ENCODE data around the gene CEBPG. TPM values are rescaled to one million over a fixed set of nuclear protein-coding genes. Genes with fewer than 3 reads are reported as not detected.

CEBPG gene
- total RNA-seq, 1 donor from 2014 or later, result 15.5 TPM

- no peak for DNase-seq (ENCODE audit: low spot score)
Measured at GRCh38 chr19:33403973-33404304, 30.4 kb downstream of the CEBPG start.

GRCh38 chr19:33404506-33405253, 31.2 kb downstream of the CEBPG start:
- DNase-seq (ENCODE audit: low spot score) (peak; percentile 45), ATAC-seq (no peak)

More at GRCh38 chr19:33403973-33404304, 30.4 kb downstream of the CEBPG start:
- ATAC-seq, result no peak

GRCh38 chr19:33405254-33405552, 31.7 kb downstream of the CEBPG start:
- ATAC-seq (no peak), DNase-seq (ENCODE audit: low spot score) (no peak)

- ATAC-seq (peak; percentile 55), DNase-seq (ENCODE audit: low spot score) (peak; percentile 92)
Measured at GRCh38 chr19:33405553-33406461, 32.3 kb downstream of the CEBPG start.

GRCh38 chr19:33406521-33407139, 33.1 kb downstream of the CEBPG start:
- ATAC-seq (peak; percentile 49), DNase-seq (ENCODE audit: low spot score) (peak; percentile 88)

GRCh38 chr19:33407140-33407551, 33.6 kb downstream of the CEBPG start:
- ATAC-seq (no peak), DNase-seq (ENCODE audit: low spot score) (no peak)

GRCh38 chr19:33407716-33408115, 34.2 kb downstream of the CEBPG start:
- ATAC-seq (no peak), DNase-seq (ENCODE audit: low spot score) (no peak)

- ATAC-seq (no peak), DNase-seq (ENCODE audit: low spot score) (no peak)
Measured at GRCh38 chr19:33408116-33408515, 34.6 kb downstream of the CEBPG start.

- DNase-seq (ENCODE audit: low spot score) (no peak), ATAC-seq (no peak)
Measured at GRCh38 chr19:33408538-33409434, 35.3 kb downstream of the CEBPG start.

GRCh38 chr19:33409906-33410685, 36.6 kb downstream of the CEBPG start:
- ATAC-seq (no peak), DNase-seq (ENCODE audit: low spot score) (no peak)

- ATAC-seq, result peak; percentile 55
- DNase-seq (ENCODE audit: low spot score), result peak; percentile 83
Measured at GRCh38 chr19:33410915-33411401, 37.4 kb downstream of the CEBPG start.

- ATAC-seq (peak; percentile 6), DNase-seq (ENCODE audit: low spot score) (no peak)
Measured at GRCh38 chr19:33411621-33412180, 38.2 kb downstream of the CEBPG start.

- no peak for ATAC-seq
Measured at GRCh38 chr19:33412601-33413425, 39.3 kb downstream of the CEBPG start.

GRCh38 chr19:33413426-33413725, 39.9 kb downstream of the CEBPG start:
- ATAC-seq (no peak), DNase-seq (ENCODE audit: low spot score) (no peak)

More at GRCh38 chr19:33412601-33413425, 39.3 kb downstream of the CEBPG start:
- DNase-seq (ENCODE audit: low spot score), result no peak

GRCh38 chr19:33413868-33414666, 40.6 kb downstream of the CEBPG start:
- ATAC-seq (no peak), DNase-seq (ENCODE audit: low spot score) (no peak)

GRCh38 chr19:33414667-33415605, 41.4 kb downstream of the CEBPG start:
- DNase-seq (ENCODE audit: low spot score), result no peak
- no peak for ATAC-seq
